SK-N-SH (cell line): ENCODE data around the gene ARHGAP45. TPM values are rescaled to one million over a fixed set of nuclear protein-coding genes. Genes with fewer than 3 reads are reported as not detected.

Experiments
- CTCF ChIA-PET: fragments of 300-600, 350-600 bp; formaldehyde crosslinking; extraction: SDS; loops from one replicate; lab custom pipeline; 2021; lab: Yijun Ruan, JAX
- POLR2A ChIA-PET: fragments of 350-600 bp; sonication (Branson Sonifier 250); formaldehyde crosslinking; extraction: SDS; loops from one replicate; lab custom pipeline; 2020; ENCODE audit warnings: antibody characterized with exemption, inconsistent platforms; lab: Yijun Ruan, JAX
- DNase-seq: peaks from one replicate; pipeline ENCODE4 v3.0.0; 2012
- H2AFZ ChIP-seq: fragments of 200-600 bp; sonication (generic); 2 replicates; pipeline ENCODE4 v1.8.1; 2016; ENCODE audit warnings: antibody characterized with exemption, mild to moderate bottlenecking, low read depth
- H3F3A ChIP-seq: fragments of 200-600 bp; sonication (generic); replicated peaks from 2 replicates; pipeline ENCODE3; 2016; ENCODE audit warnings: antibody characterized with exemption, mild to moderate bottlenecking; ENCODE audit not compliant: insufficient read depth
- H3K27ac ChIP-seq, 2 experiments: fragments of 200-500 bp in 1 of 2; fragments of 200-600 bp in 1 of 2; sonication (Bioruptor generic) in 1 of 2; sonication (generic), shearing (Covaris generic) in 1 of 2; 2 replicates each; pipeline versions ENCODE4 v1.5.1 to v1.6.1; 2014 to 2016; ENCODE audit warnings: low read depth in 2 of 2, inconsistent platforms in 1 of 2, low read length in 1 of 2, mild to moderate bottlenecking in 1 of 2, mixed read lengths in 1 of 2
- H3K27me3 ChIP-seq: fragments of 200-600 bp; sonication (generic), shearing (Covaris generic); 2 replicates; pipeline ENCODE4 v1.6.1; 2016; ENCODE audit warnings: mixed run types; ENCODE audit not compliant: insufficient read depth
- H3K36me3 ChIP-seq, 2 experiments: fragments of 200-500 bp in 1 of 2; fragments of 200-600 bp in 1 of 2; sonication (Bioruptor generic) in 1 of 2; sonication (generic) in 1 of 2; replicated peaks in 1 of 2; 2 replicates each; pipeline versions ENCODE3 to v1.5.1; 2014 to 2016; ENCODE audit warnings: low read length in 1 of 2, mild to moderate bottlenecking in 1 of 2; ENCODE audit not compliant: insufficient read depth in 2 of 2, control insufficient read depth in 1 of 2
- H3K4me1 ChIP-seq, 2 experiments: fragments of 200-500 bp in 1 of 2; fragments of 200-600 bp in 1 of 2; sonication (Bioruptor generic) in 1 of 2; sonication (generic), shearing (Covaris generic) in 1 of 2; 2 replicates each; pipeline versions ENCODE4 v1.5.1 to v1.6.1; 2014 to 2016; ENCODE audit warnings: low read depth in 1 of 2, low read length in 1 of 2, mixed run types in 1 of 2; ENCODE audit not compliant: insufficient read depth in 2 of 2, control insufficient read depth in 1 of 2
- H3K4me2 ChIP-seq: fragments of 200-600 bp; sonication (generic), shearing (Covaris generic); 2 replicates; pipeline ENCODE4 v1.6.1; 2017; ENCODE audit warnings: mixed run types
- H3K4me3 ChIP-seq, 2 experiments: fragments of 200-500 bp in 1 of 2; fragments of 200-600 bp in 1 of 2; sonication (Bioruptor generic) in 1 of 2; sonication (generic), shearing (Covaris generic) in 1 of 2; 2 replicates each; pipeline versions ENCODE4 v1.5.1 to v1.8.1; 2014 to 2016; ENCODE audit warnings: low read depth in 2 of 2, inconsistent platforms in 1 of 2, low read length in 1 of 2, mild to moderate bottlenecking in 1 of 2, mixed read lengths in 1 of 2, moderate library complexity in 1 of 2
- H3K79me2 ChIP-seq: fragments of 200-600 bp; sonication (generic); 2 replicates; pipeline ENCODE4 v1.8.1; 2017; ENCODE audit warnings: mild to moderate bottlenecking; ENCODE audit not compliant: insufficient read depth
- H3K9ac ChIP-seq: fragments of 200-600 bp; sonication (generic); 2 replicates; pipeline ENCODE4 v1.6.1; 2017; ENCODE audit warnings: mixed run types
- H3K9me2 ChIP-seq: fragments of 200-600 bp; sonication (generic); 2 replicates; pipeline ENCODE4 v1.6.1; 2017; ENCODE audit warnings: mixed run types
- H3K9me3 ChIP-seq: fragments of 200-600 bp; sonication (generic); 2 replicates; pipeline ENCODE4 v1.6.1; 2017; ENCODE audit warnings: mixed run types, mild to moderate bottlenecking, moderate library complexity
- H4K20me1 ChIP-seq: fragments of 200-600 bp; sonication (generic); 2 replicates; pipeline ENCODE4 v1.6.1; 2017; ENCODE audit warnings: mild to moderate bottlenecking, mixed run types; ENCODE audit not compliant: insufficient read depth
- CHD2 ChIP-seq: fragments of 150-350 bp; IDR thresholded peaks from 2 replicates; pipeline ENCODE4 v1.6.1; 2018; ENCODE audit warnings: low read length; ENCODE audit not compliant: partially characterized antibody
- ELF1 ChIP-seq: IDR thresholded peaks from 2 replicates; pipeline ENCODE4 v1.4.0; 2012
- EP300 ChIP-seq, 2 experiments: IDR thresholded peaks; 2 replicates each; pipeline versions ENCODE4 v1.4.0 to v1.6.1; 2012; ENCODE audit warnings: borderline replicate concordance in 1 of 2, low read depth in 1 of 2, low read length in 1 of 2
- MEF2A ChIP-seq: IDR thresholded peaks from 2 replicates; pipeline ENCODE4 v1.4.0; 2012; ENCODE audit warnings: low read depth, borderline replicate concordance
- MXI1 ChIP-seq: IDR thresholded peaks from 2 replicates; pipeline ENCODE4 v1.6.1; 2012; ENCODE audit warnings: mild to moderate bottlenecking, low read depth, low read length, improper control_type of control experiment
- POLR2AphosphoS5 ChIP-seq: IDR thresholded peaks from 2 replicates; pipeline ENCODE4 v1.6.1; 2012; ENCODE audit warnings: low read depth, low read length
- RCOR1 ChIP-seq: fragments of 150-350 bp; IDR thresholded peaks from 2 replicates; pipeline ENCODE4 v1.6.1; 2017; ENCODE audit warnings: antibody characterized with exemption, low read length
- RFX5 ChIP-seq: IDR thresholded peaks from 2 replicates; pipeline ENCODE4 v1.6.1; 2012; ENCODE audit warnings: mild to moderate bottlenecking, improper control_type of control experiment, low read length
- SIN3A ChIP-seq: IDR thresholded peaks from 2 replicates; pipeline ENCODE4 v1.6.1; 2012; ENCODE audit warnings: low read depth, mild to moderate bottlenecking, low read length, moderate library complexity, borderline replicate concordance
- whole genome bisulfite sequencing: methylation state at CpG from one replicate; pipeline ENCODE4 v1.1.6; 2017; ENCODE audit warnings: low lambda C conversion rate; 5-methylcytosine and 5-hydroxymethylcytosine counted together
- polyA plus RNA-seq, 3 experiments: library from polyadenylated mRNA; depleted of rRNA; stranded (reverse); fragments of >200 nt; gene quantifications; 2 replicates each; pipeline ENCODE4 v1.2.3, GENCODE V29; 2012
- TF ChIP-seq, protein P1 (sequence below): IDR thresholded peaks from 2 replicates; pipeline ENCODE4; 2012
- TF ChIP-seq, protein P2 (sequence below): IDR thresholded peaks from 2 replicates; pipeline ENCODE4 v1.6.1; 2012; ENCODE audit warnings: mild to moderate bottlenecking, low read depth, low read length, moderate library complexity
- TF ChIP-seq, protein P3 (sequence below): fragments of 200-600 bp; sonication (generic); IDR thresholded peaks from 2 replicates; pipeline ENCODE4 v1.6.1; 2017; ENCODE audit warnings: antibody characterized with exemption, mild to moderate bottlenecking, moderate library complexity

Gene ARHGAP45
- polyA plus RNA-seq, 1 of the 3 experiments (the other 2 are of a cell fraction), result 4.2 TPM

DNA sequence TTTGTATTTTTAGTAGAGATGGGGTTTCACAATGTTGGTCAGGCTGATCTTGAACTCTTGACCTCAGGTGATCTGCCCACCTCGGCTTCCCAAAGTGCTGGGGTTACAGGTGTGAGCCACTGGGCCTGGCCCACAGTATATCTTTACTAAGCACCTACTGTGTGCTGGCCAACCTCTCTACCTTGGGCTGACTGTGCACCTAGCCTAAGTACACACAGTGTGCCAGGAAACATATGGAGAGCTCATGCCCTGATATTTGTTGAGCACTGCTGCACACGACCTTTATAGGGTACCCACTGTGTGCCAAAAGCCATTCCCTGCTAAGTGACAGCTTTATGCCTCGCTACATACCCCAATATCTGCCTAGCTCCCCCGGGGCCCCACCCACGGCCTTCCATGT, 6.3 kb upstream of the ARHGAP45 start:
- TF ChIP-seq POLR2AphosphoS5, result no peak
- no peak for TF ChIP-seq CHD2
- TF ChIP-seq, protein P1, sequence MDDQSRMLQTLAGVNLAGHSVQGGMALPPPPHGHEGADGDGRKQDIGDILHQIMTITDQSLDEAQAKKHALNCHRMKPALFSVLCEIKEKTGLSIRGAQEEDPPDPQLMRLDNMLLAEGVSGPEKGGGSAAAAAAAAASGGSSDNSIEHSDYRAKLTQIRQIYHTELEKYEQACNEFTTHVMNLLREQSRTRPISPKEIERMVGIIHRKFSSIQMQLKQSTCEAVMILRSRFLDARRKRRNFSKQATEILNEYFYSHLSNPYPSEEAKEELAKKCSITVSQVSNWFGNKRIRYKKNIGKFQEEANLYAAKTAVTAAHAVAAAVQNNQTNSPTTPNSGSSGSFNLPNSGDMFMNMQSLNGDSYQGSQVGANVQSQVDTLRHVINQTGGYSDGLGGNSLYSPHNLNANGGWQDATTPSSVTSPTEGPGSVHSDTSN, result no peak
- TF ChIP-seq EP300 (IDR thresholded peaks at IDR 0.05; ENCODE audit: borderline replicate concordance in 1 of 2, low read depth in 1 of 2, low read length in 1 of 2), result no peak
- TF ChIP-seq, protein P2, sequence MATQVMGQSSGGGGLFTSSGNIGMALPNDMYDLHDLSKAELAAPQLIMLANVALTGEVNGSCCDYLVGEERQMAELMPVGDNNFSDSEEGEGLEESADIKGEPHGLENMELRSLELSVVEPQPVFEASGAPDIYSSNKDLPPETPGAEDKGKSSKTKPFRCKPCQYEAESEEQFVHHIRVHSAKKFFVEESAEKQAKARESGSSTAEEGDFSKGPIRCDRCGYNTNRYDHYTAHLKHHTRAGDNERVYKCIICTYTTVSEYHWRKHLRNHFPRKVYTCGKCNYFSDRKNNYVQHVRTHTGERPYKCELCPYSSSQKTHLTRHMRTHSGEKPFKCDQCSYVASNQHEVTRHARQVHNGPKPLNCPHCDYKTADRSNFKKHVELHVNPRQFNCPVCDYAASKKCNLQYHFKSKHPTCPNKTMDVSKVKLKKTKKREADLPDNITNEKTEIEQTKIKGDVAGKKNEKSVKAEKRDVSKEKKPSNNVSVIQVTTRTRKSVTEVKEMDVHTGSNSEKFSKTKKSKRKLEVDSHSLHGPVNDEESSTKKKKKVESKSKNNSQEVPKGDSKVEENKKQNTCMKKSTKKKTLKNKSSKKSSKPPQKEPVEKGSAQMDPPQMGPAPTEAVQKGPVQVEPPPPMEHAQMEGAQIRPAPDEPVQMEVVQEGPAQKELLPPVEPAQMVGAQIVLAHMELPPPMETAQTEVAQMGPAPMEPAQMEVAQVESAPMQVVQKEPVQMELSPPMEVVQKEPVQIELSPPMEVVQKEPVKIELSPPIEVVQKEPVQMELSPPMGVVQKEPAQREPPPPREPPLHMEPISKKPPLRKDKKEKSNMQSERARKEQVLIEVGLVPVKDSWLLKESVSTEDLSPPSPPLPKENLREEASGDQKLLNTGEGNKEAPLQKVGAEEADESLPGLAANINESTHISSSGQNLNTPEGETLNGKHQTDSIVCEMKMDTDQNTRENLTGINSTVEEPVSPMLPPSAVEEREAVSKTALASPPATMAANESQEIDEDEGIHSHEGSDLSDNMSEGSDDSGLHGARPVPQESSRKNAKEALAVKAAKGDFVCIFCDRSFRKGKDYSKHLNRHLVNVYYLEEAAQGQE, result no peak
- no peak for TF ChIP-seq SIN3A
- no peak for TF ChIP-seq RCOR1
- no peak for TF ChIP-seq MEF2A
- TF ChIP-seq, protein P3, sequence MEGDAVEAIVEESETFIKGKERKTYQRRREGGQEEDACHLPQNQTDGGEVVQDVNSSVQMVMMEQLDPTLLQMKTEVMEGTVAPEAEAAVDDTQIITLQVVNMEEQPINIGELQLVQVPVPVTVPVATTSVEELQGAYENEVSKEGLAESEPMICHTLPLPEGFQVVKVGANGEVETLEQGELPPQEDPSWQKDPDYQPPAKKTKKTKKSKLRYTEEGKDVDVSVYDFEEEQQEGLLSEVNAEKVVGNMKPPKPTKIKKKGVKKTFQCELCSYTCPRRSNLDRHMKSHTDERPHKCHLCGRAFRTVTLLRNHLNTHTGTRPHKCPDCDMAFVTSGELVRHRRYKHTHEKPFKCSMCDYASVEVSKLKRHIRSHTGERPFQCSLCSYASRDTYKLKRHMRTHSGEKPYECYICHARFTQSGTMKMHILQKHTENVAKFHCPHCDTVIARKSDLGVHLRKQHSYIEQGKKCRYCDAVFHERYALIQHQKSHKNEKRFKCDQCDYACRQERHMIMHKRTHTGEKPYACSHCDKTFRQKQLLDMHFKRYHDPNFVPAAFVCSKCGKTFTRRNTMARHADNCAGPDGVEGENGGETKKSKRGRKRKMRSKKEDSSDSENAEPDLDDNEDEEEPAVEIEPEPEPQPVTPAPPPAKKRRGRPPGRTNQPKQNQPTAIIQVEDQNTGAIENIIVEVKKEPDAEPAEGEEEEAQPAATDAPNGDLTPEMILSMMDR, result no peak
- no peak for TF ChIP-seq MXI1
- TF ChIP-seq RFX5, result no peak
- no peak for TF ChIP-seq ELF1
- Histone ChIP-seq H3K79me2 (no peaks in the 10 kb centered on the region), H2AFZ (no peak overlapping the region), H3K9me2 (no peaks in the 10 kb centered on the region), H3K36me3 (no peaks in the 10 kb centered on the region), H3F3A (peaks cover 5% of the 10 kb centered on the region), H4K20me1 (no peaks in the 10 kb centered on the region), H3K27me3 (no peaks in the 10 kb centered on the region), H3K27ac (no peak overlapping the region), H3K9me3 (peaks cover 11% of the 10 kb centered on the region; the same call in 1 of the 2 replicates), H3K4me1 (peaks cover 0 to 7% of the 10 kb centered on the region in 2 experiments; a peak in 1 of 4 replicates), H3K4me3 (no peak overlapping the region), H3K9ac (no peak overlapping the region), H3K4me2 (no peak overlapping the region)
- POLR2A ChIA-PET, result no interaction called here
- CTCF ChIA-PET, result interaction anchor here (0.6 kb wide), 1 partner anchor 120 kb away, joined by 3 read pairs; no protein-coding TSS in a partner anchor
- whole genome bisulfite sequencing, result 56% methylated on average over 5 of the region's 5 CpGs
- no peak for DNase-seq
